BLaER1 treated with 17β-estradiol and CSF1 and Interleukin-3, amounts not matched to agents 10 nM and 100 nM (cell line): ENCODE data around the gene NPRL2.
A peak's percentile ranks its signal among the peaks of the same experiment; 100 is the strongest.

Source experiments
- H3K27ac ChIP-seq, 11 experiments: shearing (Covaris generic); formaldehyde crosslinking; 2 replicates each; pipeline ENCODE4 v1.8.1; 2022
- H3K27me3 ChIP-seq, 11 experiments: shearing (Covaris generic); formaldehyde crosslinking; 2 replicates each; pipeline ENCODE4 v1.8.1; 2022
- H3K36me3 ChIP-seq, 11 experiments: shearing (Covaris generic); formaldehyde crosslinking; 2 replicates each; pipeline ENCODE4 v1.8.1; 2022
- H3K4me1 ChIP-seq, 10 experiments: shearing (Covaris generic); formaldehyde crosslinking; 2 replicates each; pipeline ENCODE4 v1.8.1; 2022
- H3K4me2 ChIP-seq, 11 experiments: shearing (Covaris generic); formaldehyde crosslinking; 2 replicates each; pipeline ENCODE4 v1.8.1; 2022
- H3K4me3 ChIP-seq, 10 experiments: shearing (Covaris generic); formaldehyde crosslinking; 2 replicates each; pipeline ENCODE4 v1.8.1; 2022
- H3K9ac ChIP-seq, 11 experiments: shearing (Covaris generic); formaldehyde crosslinking; 2 replicates each; pipeline ENCODE4 v1.8.1; 2022
- H3K9me3 ChIP-seq, 11 experiments: shearing (Covaris generic); formaldehyde crosslinking; replicated peaks in 1 of 11; 2 replicates each; pipeline ENCODE4 v1.8.1; 2022
- H4K20me1 ChIP-seq, 11 experiments: shearing (Covaris generic); formaldehyde crosslinking; 2 replicates each; pipeline ENCODE4 v1.8.1; 2022
- Cebpa-rat ChIP-seq, 11 experiments: shearing (Covaris generic); IDR thresholded peaks; 2 replicates each; pipeline ENCODE4 v1.8.1; 2022

NPRL2 gene

DNA sequence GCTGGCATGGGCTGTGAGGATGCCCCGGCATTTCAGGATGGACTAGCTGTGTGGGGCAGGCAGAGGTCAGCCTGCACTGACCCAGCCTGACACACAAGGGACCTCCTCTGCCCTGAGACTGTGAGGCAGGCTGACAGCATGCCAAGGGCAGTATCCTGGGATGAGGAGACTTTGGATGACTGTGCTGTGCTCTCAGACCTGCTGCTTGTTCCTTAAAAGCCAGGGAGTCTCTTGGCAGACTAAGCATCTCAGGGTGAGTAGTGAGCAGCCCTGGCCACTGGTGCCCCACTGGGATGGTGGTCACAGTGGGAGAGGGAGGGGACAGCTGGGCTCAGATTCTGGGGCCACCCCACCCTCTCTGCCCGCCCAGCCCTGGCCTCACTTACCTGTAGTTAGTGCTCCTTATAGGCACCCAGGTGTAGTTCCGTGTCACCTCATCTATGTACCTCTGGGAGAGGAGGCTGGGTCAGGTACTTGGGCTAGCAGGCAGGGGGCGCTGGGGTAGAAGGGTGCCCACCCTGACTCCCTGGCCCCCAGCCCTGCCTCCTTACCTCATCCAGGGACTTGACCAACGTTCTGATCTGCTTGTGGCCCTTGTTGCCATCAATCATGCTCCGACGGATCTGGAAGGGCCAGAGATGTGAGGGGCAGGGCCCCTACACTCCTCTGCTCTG, 24.8 kb upstream of the NPRL2 start:
- H3K4me3 ChIP-seq = no peak overlapping the region
- TF ChIP-seq Cebpa-rat (IDR thresholded peaks at IDR 0.05) = no peak
- no peaks in the 10 kb centered on the region for H4K20me1 ChIP-seq
- H3K9ac ChIP-seq = no peak overlapping the region
- no peaks in the 10 kb centered on the region for H3K36me3 ChIP-seq
- H3K4me1 ChIP-seq = peaks cover 0 to 39% (median 32%) of the 10 kb centered on the region in 10 experiments; a peak in 16 of 20 replicates
- peak overlapping the region in 9 of 11 experiments; percentile 19 to 71 (median 38); a peak in 11 of 22 replicates for H3K4me2 ChIP-seq
- H3K27me3 ChIP-seq = no peaks in the 10 kb centered on the region
- H3K9me3 ChIP-seq = no peaks in the 10 kb centered on the region
- H3K27ac ChIP-seq = peak overlapping the region in 5 of 11 experiments; percentile 20 to 60 (median 43); a peak in 8 of 22 replicates

DNA sequence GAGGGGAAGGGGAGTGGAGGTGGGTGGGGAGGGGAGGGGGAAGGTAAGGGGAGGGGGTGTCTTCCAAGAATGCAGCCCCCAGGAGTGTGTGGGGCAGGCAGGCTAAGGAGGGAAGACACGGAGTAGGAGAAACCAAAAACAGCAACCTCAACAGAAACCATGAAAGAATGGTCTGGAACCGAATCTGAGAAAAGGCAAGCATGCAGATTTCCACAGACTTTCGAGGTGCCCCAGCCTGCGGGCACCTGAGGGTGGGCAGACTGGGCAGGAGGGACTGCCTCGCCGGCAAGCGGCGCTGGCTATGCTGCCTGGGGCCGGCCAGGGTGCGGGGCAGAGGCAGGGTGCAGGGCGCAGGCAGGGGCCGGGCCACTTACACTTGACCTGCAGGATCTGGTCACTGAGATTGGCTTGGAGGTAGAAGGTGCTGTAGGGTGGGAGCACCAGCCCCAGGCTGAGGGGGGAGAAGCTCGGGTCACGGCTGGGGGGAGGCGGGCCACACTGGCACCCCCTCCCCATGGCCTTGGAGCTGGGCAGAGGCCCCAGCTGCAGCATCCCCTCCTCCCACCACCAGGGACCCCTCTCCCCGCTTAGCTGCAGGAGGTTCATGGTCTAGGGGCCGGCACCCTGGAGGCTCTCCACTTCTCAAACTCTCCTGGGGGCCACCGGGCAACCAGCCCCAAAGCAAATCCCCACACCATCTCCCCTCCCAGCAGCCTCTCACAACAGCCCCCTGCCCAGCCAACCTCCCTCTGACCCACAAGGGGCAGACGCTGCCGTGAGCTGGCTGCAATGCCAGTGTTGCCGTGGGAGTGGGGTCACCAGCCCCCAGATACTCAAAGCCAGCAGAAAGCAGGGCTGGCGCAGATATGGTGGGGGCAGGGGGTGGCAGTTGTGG, 24.0 kb upstream of the NPRL2 start:
- no peaks in the 10 kb centered on the region for H3K36me3 ChIP-seq
- no peak overlapping the region for H3K4me3 ChIP-seq
- H3K4me1 ChIP-seq = peaks cover 0 to 40% (median 32%) of the 10 kb centered on the region in 10 experiments; a peak in 16 of 20 replicates
- no peaks in the 10 kb centered on the region for H3K27me3 ChIP-seq
- H3K27ac ChIP-seq = no peak overlapping the region
- no peaks in the 10 kb centered on the region for H4K20me1 ChIP-seq
- H3K4me2 ChIP-seq = peak overlapping the region in 8 of 11 experiments; percentile 31 to 71 (median 49); a peak in 15 of 22 replicates
- H3K9ac ChIP-seq = peak overlapping the region in 1 of 11 experiments; percentile 41; a peak in 1 of 22 replicates
- TF ChIP-seq Cebpa-rat (IDR thresholded peaks at IDR 0.05) = no peak
- H3K9me3 ChIP-seq = no peaks in the 10 kb centered on the region

DNA sequence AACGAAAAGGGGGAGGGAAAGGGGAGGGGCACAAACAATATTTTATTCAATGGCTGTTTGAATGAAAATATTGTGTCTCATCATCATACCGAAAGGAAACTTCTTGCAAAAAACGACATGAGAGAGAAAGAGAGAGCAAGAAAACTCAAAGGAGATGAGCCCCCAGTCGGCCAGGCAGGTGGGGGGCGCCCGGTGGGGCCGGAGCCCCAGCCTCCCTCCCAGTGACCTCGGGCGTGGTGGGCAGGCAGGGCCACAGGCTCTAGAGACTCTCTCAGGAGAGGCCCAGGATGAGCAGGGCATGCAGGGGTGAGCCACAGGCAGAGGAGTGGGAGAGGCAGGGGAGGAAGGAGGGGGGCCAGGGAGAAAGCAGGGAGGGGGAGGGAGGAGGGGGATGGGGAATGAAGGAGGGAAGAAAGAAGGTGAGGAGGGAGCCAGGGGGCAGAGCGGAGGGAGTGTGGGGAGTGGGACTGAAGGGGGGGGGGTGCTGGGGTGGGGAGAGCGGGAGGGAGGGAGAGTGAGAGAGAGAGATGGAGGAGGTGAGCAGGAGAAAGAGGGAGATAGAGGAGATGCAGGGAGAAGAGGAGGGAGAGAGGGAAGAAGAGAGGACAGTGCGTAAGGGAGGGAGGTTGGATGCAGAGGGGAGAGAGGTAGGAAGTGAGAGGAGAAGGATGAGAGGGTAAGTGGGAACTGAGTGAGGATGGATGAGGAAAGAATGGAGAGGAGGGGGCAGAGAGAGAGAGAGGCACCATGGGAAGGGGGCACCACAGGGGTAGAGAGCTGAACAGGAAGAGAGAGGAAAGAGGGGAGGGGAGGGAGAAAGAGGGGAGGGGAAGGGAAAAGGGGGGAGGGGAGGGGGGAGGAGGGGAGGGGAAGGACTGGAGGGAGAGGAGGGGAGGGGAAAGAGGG, 22.8 kb upstream of the NPRL2 start:
- Histone ChIP-seq H4K20me1 (no peaks in the 10 kb centered on the region), H3K9me3 (no peaks in the 10 kb centered on the region)

DNA sequence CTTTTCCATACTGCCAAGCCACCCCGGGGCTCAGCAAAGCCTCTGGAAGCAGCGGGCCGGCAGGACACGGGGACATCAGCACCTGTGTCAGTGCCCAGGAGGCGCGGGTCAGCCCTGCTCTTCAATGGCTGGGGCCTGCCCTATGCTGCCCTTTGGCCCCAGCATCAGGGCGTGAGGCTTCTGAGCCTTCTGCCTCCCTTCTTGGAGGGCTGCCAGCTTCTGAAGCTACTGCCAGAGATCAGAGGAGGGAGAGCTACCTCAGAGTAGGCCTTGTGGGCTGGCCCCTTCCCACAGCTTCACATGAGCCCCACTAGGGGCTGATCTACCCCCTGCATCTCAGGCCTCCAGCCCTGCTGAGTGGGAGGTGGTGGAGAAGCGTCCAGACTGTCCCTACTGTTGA, 21.8 kb upstream of the NPRL2 start:
- Histone ChIP-seq H3K9me3 (no peaks in the 10 kb centered on the region), H3K4me1 (peaks cover 0 to 50% (median 40%) of the 10 kb centered on the region in 10 experiments; a peak in 16 of 20 replicates), H3K9ac (peak overlapping the region in 4 of 11 experiments; percentile 17 to 49 (median 30); a peak in 4 of 22 replicates), H3K36me3 (no peaks in the 10 kb centered on the region), H4K20me1 (no peaks in the 10 kb centered on the region), H3K27me3 (no peaks in the 10 kb centered on the region), H3K27ac (peak overlapping the region in 4 of 11 experiments; percentile 2 to 32 (median 18); a peak in 3 of 22 replicates), H3K4me2 (peak overlapping the region in 8 of 11 experiments; percentile 7 to 50 (median 30); a peak in 10 of 22 replicates), H3K4me3 (no peak overlapping the region)
- TF ChIP-seq Cebpa-rat (IDR thresholded peaks at IDR 0.05) = no peak

More for the DNA sequence above, 22.8 kb upstream of the NPRL2 start:
- Histone ChIP-seq H3K4me2 (peak overlapping the region in 2 of 11 experiments; percentile 17 to 32; a peak in 1 of 22 replicates), H3K27ac (no peak overlapping the region), H3K36me3 (no peaks in the 10 kb centered on the region), H3K4me3 (no peak overlapping the region), H3K4me1 (peaks cover 0 to 45% (median 38%) of the 10 kb centered on the region in 10 experiments; a peak in 16 of 20 replicates), H3K9ac (no peak overlapping the region), H3K27me3 (no peaks in the 10 kb centered on the region)
- TF ChIP-seq Cebpa-rat (IDR thresholded peaks at IDR 0.05) = no peak

DNA sequence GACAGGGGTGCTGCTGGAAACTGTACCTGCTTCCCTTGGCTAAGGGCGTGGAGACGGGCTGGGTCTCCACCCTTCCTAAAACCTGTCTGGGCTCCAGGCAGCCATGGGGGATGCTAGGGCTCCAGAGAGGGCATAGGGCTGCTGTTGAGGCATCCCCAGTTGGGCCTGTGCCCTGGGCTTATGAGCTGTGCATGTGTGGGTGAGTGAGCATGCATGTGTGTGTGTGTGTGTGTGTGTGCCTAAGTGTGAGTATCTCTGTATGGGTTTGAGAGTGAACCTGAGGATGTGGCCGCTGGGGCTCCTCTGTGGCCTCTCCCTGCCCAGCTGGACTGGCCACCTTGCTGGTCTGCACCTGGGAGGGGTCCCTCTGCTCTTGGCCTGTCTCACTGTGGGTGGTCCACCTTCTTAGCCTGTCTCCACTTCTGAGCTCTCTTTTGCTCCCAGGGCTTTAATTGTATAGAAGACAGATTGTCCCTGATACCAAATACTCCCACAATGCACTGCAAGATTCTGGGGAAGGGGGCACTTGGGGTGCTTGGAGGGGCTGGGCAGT, 20.6 kb upstream of the NPRL2 start:
- H3K36me3 ChIP-seq = no peaks in the 10 kb centered on the region
- H3K4me3 ChIP-seq = no peak overlapping the region
- H3K27ac ChIP-seq = no peak overlapping the region
- no peak overlapping the region for H3K9ac ChIP-seq
- no peaks in the 10 kb centered on the region for H3K9me3 ChIP-seq
- H4K20me1 ChIP-seq = no peaks in the 10 kb centered on the region
- H3K4me2 ChIP-seq = no peak overlapping the region
- no peak for TF ChIP-seq Cebpa-rat (IDR thresholded peaks at IDR 0.05)
- H3K27me3 ChIP-seq = no peaks in the 10 kb centered on the region
- H3K4me1 ChIP-seq = peaks cover 0 to 56% (median 42%) of the 10 kb centered on the region in 10 experiments; a peak in 16 of 20 replicates

DNA sequence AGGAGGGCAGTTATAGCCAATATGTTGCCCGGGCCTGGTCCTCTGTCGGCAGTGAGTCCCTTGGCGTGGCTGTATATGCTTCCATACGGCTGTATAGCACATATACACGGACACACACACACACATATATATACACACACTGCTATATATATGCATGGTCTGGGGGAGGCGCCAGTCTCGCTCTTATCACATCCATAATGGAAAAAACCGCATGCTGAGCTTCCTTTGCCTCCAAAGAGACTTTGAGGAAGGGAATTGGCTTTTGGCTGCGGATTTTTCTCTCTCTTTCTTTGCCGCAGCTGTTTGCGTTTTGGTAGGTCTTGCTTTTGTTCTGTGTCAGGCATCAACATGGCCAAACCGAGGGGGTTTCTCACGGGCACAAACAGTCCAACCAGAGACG, 20.0 kb upstream of the NPRL2 start:
- no peak overlapping the region for H3K27ac ChIP-seq
- TF ChIP-seq Cebpa-rat (IDR thresholded peaks at IDR 0.05) = no peak
- no peak overlapping the region for H3K4me2 ChIP-seq
- H4K20me1 ChIP-seq = no peaks in the 10 kb centered on the region
- H3K9me3 ChIP-seq = no peaks in the 10 kb centered on the region
- H3K4me1 ChIP-seq = peaks cover 1 to 58% (median 42%) of the 10 kb centered on the region in 10 experiments; a peak in 19 of 20 replicates
- no peaks in the 10 kb centered on the region for H3K27me3 ChIP-seq
- no peak overlapping the region for H3K9ac ChIP-seq
- no peak overlapping the region for H3K4me3 ChIP-seq
- no peaks in the 10 kb centered on the region for H3K36me3 ChIP-seq

DNA sequence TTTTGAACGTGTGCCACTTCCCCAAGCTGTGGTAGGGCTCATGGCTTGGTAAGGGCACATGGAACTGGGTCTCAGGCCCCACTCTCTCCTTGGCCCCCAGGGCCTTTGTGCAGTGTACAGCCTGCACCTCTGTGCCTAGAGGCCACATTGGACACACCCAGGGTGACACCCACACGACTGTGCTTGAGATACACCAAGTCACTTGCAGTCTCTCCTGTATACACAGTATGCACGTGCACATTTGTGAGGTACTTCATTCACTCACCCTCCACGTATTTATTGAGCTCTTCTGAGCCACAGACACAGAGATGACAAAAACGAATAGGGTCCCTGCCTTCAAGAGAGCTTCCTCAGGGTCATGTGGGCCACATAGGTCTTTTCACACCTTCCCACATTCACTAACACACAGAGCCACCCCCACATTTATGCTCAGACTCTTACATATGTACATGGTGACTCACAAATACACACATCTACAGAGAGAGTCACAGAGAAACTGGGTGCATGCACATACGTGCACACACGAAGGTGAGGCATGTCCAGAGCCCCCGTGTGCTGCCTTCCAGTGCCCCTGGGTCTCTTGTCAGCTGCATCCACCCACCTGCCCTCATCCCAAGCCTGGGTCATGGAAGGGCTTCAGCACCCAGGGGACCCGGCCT, 18.6 kb upstream of the NPRL2 start:
- Histone ChIP-seq H3K4me2 (peak overlapping the region in 3 of 11 experiments; percentile 28 to 38 (median 29); a peak in 2 of 22 replicates), H3K4me3 (no peak overlapping the region), H3K36me3 (no peaks in the 10 kb centered on the region), H3K27ac (no peak overlapping the region), H3K9me3 (no peaks in the 10 kb centered on the region), H4K20me1 (no peaks in the 10 kb centered on the region), H3K27me3 (no peaks in the 10 kb centered on the region), H3K4me1 (peaks cover 11 to 55% (median 40%) of the 10 kb centered on the region in 10 experiments; a peak in 19 of 20 replicates), H3K9ac (no peak overlapping the region)
- TF ChIP-seq Cebpa-rat (IDR thresholded peaks at IDR 0.05) = no peak

DNA sequence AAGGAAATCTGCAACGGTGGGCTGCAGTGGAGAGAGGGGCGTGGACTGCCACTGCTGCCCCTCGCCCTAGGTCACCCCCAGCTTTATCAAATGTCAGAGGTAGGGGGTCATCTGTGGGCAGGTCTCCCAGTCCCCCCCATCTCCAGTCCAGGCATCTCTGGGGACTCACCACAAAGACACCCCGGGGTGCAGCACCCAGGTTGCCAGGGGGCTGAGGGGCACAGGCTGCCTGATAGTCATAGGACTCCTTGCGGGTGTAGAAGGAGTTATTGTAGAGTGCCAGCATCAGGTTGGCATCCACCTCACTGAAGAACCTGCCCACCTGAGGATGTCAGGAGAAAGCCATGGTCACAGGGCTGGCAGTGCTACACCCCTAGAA, 15.3 kb upstream of the NPRL2 start:
- H3K36me3 ChIP-seq = no peaks in the 10 kb centered on the region
- H3K4me2 ChIP-seq = peak overlapping the region; percentile 80 to 97 (median 90)
- peak overlapping the region in 8 of 11 experiments; percentile 49 to 78 (median 66); a peak in 14 of 22 replicates for H3K27ac ChIP-seq
- TF ChIP-seq Cebpa-rat (IDR thresholded peaks at IDR 0.05) = no peak
- no peaks in the 10 kb centered on the region for H4K20me1 ChIP-seq
- no peaks in the 10 kb centered on the region for H3K9me3 ChIP-seq
- no peaks in the 10 kb centered on the region for H3K27me3 ChIP-seq
- peak overlapping the region in 9 of 11 experiments; percentile 56 to 78 (median 74); a peak in 16 of 22 replicates for H3K9ac ChIP-seq
- peaks cover 11 to 48% (median 35%) of the 10 kb centered on the region in 10 experiments; a peak in 19 of 20 replicates for H3K4me1 ChIP-seq
- H3K4me3 ChIP-seq = peak overlapping the region; percentile 53 to 74 (median 62); a peak in 19 of 20 replicates
